GM23248 (cell line): Measurements from ENCODE around the gene ELMO1. TPM values are rescaled to one million over a fixed set of nuclear protein-coding genes. Genes with fewer than 3 reads are reported as not detected.

Experiments used
- DNase-seq: peaks from one replicate; pipeline ENCODE4 v3.0.0-alpha.2; 2015
- H2AFZ ChIP-seq: fragments of 200-600 bp; sonication (generic); 2 replicates; pipeline ENCODE4 v1.6.1; 2016; ENCODE audit warnings: antibody characterized with exemption
- H3F3A ChIP-seq: fragments of 200-600 bp; sonication (generic); 2 replicates; pipeline ENCODE4 v1.6.1; 2016; ENCODE audit warnings: mild to moderate bottlenecking, antibody characterized with exemption, mixed run types; ENCODE audit not compliant: insufficient read depth
- H3K27ac ChIP-seq: fragments of 200-600 bp; sonication (generic); 2 replicates; pipeline ENCODE4 v1.5.1; 2016; ENCODE audit warnings: mild to moderate bottlenecking
- H3K27me3 ChIP-seq: fragments of 200-600 bp; sonication (generic); replicated peaks from 2 replicates; pipeline ENCODE4 v1.6.1; 2016; ENCODE audit warnings: mild to moderate bottlenecking; ENCODE audit not compliant: insufficient read depth
- H3K36me3 ChIP-seq: fragments of 200-600 bp; sonication (generic); 2 replicates; pipeline ENCODE4 v1.6.1; 2016; ENCODE audit warnings: low read depth, mild to moderate bottlenecking
- H3K4me1 ChIP-seq: fragments of 200-600 bp; sonication (generic); 2 replicates; pipeline ENCODE4 v1.6.1; 2016; ENCODE audit warnings: mild to moderate bottlenecking; ENCODE audit not compliant: insufficient read depth
- H3K4me2 ChIP-seq: fragments of 200-600 bp; sonication (generic); one replicate; pipeline ENCODE4 v1.6.1; 2016; ENCODE audit warnings: mild to moderate bottlenecking; ENCODE audit not compliant: unreplicated experiment
- H3K4me3 ChIP-seq: fragments of 200-600 bp; sonication (generic); 2 replicates; pipeline ENCODE4 v1.5.1; 2016; ENCODE audit warnings: mild to moderate bottlenecking
- H3K79me2 ChIP-seq: fragments of 200-600 bp; sonication (generic); 2 replicates; pipeline ENCODE4 v1.6.1; 2016; ENCODE audit warnings: mild to moderate bottlenecking; ENCODE audit not compliant: insufficient read depth
- H3K9ac ChIP-seq: fragments of 200-600 bp; sonication (generic); 2 replicates; pipeline ENCODE4 v1.6.1; 2016; ENCODE audit warnings: mild to moderate bottlenecking
- H3K9me2 ChIP-seq: fragments of 200-600 bp; sonication (generic); 2 replicates; pipeline ENCODE4 v1.6.1; 2016; ENCODE audit warnings: mixed run types, mild to moderate bottlenecking, moderate library complexity; ENCODE audit not compliant: insufficient read depth
- H3K9me3 ChIP-seq: fragments of 200-600 bp; sonication (generic); one replicate; pipeline ENCODE4 v1.6.1; 2017; ENCODE audit warnings: low read depth
- H4K20me1 ChIP-seq: fragments of 200-600 bp; sonication (generic); 2 replicates; pipeline ENCODE4 v1.6.0; 2016; ENCODE audit not compliant: insufficient read depth
- EZH2 ChIP-seq: fragments of 200-600 bp; sonication (generic); IDR thresholded peaks from 2 replicates; pipeline ENCODE4 v1.6.1; 2018; ENCODE audit warnings: antibody characterized with exemption, mild to moderate bottlenecking; ENCODE audit not compliant: insufficient read depth, poor library complexity, severe bottlenecking
- EZH2phosphoT487 ChIP-seq: fragments of 200-600 bp; sonication (generic); IDR thresholded peaks from 2 replicates; pipeline ENCODE4 v1.6.1; 2018; ENCODE audit warnings: antibody characterized with exemption, moderate library complexity, mild to moderate bottlenecking, low read depth; ENCODE audit not compliant: insufficient read depth
- WGBS, 2 experiments: methylation state at CpG; one replicate each; pipeline ENCODE4 v1.1.6; 2015 to 2017; ENCODE audit warnings: low lambda C conversion rate in 2 of 2, low coverage in 1 of 2; ENCODE audit errors: missing lambda C conversion rate in 2 of 2; 5-methylcytosine and 5-hydroxymethylcytosine counted together
- in situ Hi-C: fragments of 300-500 bp; cut with MboI; formaldehyde crosslinking; loops from 2 replicates; pipeline ENCODE4 v1.15.0; 2020
- polyA plus RNA-seq: library from polyadenylated mRNA; unstranded; fragments of >200 nt; fragmentation: Nextera tagmentation; extraction: Ambion mirVana; gene quantifications from 2 replicates; pipeline ENCODE4 v1.2.1, GENCODE V29; 2016
- total RNA-seq: library from RNA; depleted of rRNA; stranded (reverse); fragments of >200 nt; shearing (Covaris generic); gene quantifications from 2 replicates; pipeline ENCODE4 v1.2.3, GENCODE V29; 2014

ELMO1 gene
- total and polyA plus RNA-seq, 2 experiments from 2014 or later, result not detected

DNA sequence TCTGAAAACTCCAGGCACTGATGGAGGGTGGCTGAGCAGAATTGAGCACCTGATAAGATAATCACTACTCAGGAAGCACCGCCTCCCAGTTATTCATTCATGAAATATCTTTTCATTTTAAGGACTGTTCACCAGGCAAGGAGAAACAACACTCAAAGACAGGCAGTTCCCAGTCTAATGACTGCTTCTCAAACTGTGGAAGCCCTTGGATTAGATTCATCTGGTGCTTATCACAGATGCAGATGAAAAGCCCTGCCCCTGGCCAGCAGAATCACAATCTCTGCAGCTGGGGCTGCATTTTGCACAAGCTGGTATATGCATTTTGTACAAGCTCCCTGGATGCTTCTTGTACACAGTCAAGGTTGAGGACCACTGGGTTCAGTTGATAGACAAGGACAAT, 109.7 kb downstream of the ELMO1 start:
- in situ Hi-C loops, result no loop called here
- TF ChIP-seq EZH2, result no peak
- no peak for TF ChIP-seq EZH2phosphoT487
- 25 to 44% methylated on average over 1 of the region's 1 CpG for WGBS, 2 experiments
- Histone ChIP-seq H3K9me2 (no peaks in the 10 kb centered on the region), H3K27me3 (no peaks in the 10 kb centered on the region), H3K4me1 (no peaks in the 10 kb centered on the region), H3K36me3 (no peaks in the 10 kb centered on the region), H3F3A (no peaks in the 10 kb centered on the region), H3K79me2 (no peaks in the 10 kb centered on the region), H3K27ac (no peak overlapping the region), H3K4me3 (no peak overlapping the region), H3K9me3 (no peaks in the 10 kb centered on the region), H3K4me2 (no peak overlapping the region), H3K9ac (no peak overlapping the region), H2AFZ (no peak overlapping the region), H4K20me1 (no peaks in the 10 kb centered on the region)
- DNase-seq, result no peak

DNA sequence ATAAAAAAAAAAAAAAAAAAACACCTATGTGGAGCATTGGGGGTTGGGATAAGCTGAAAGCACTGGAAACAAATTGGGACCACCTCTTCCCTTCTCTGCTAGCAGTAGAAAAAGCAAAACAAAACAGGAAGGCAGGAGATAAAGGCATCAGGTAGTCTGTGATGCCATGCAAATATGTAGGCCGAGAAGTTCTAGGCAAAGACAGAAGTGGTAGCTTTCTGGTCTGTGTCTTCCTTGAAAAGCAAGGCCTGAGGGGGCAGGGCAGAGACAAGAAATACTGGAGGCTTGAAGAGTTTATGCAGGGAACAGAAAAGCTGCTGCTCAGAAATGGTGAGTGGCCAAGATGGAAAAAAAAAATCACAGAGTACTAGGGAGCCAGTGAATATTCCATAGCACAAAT, 111.1 kb downstream of the ELMO1 start:
- no peak for DNase-seq
- Histone ChIP-seq H3K9me2 (no peaks in the 10 kb centered on the region), H3K79me2 (no peaks in the 10 kb centered on the region), H3K4me1 (no peaks in the 10 kb centered on the region), H3K4me2 (no peak overlapping the region), H3K27ac (no peak overlapping the region), H3K9ac (no peak overlapping the region), H4K20me1 (no peaks in the 10 kb centered on the region), H3K36me3 (no peaks in the 10 kb centered on the region), H3F3A (no peaks in the 10 kb centered on the region), H2AFZ (no peak overlapping the region), H3K9me3 (no peaks in the 10 kb centered on the region), H3K27me3 (no peaks in the 10 kb centered on the region), H3K4me3 (no peak overlapping the region)
- in situ Hi-C loops, result no loop called here
- TF ChIP-seq EZH2, result no peak
- TF ChIP-seq EZH2phosphoT487, result no peak
- 87 to 96% methylated on average over 1 of the region's 1 CpG for WGBS, 2 experiments

DNA sequence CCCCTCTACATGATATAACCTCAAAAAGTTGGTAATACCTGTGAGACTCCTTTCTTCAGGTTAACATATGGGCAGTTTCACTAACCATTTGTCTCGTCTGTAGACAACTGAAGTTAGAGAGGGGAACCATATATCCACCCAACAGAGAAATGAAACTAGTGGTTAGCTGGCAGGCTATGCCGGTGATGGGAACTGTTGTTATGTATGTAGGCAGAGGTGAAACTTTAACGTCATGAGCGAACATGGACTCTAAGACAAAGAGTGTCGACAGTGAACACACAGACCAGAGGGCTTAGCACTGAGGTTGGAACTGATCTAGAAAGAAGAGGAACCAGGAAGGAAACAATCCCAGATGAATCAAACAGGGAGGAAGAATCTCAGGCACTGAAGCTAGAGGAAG, 112.4 kb downstream of the ELMO1 start:
- in situ Hi-C loops, result no loop called here
- no peak overlapping the region for H3K4me2 ChIP-seq
- no peak overlapping the region for H2AFZ ChIP-seq
- H4K20me1 ChIP-seq, result no peaks in the 10 kb centered on the region
- DNase-seq, result no peak
- H3K27me3 ChIP-seq, result no peaks in the 10 kb centered on the region
- H3K9me3 ChIP-seq, result no peaks in the 10 kb centered on the region
- H3K27ac ChIP-seq, result no peak overlapping the region
- H3F3A ChIP-seq, result no peaks in the 10 kb centered on the region
- 69 to 70% methylated on average over 5 of the region's 5 CpGs for WGBS, 2 experiments
- no peak overlapping the region for H3K9ac ChIP-seq
- H3K4me1 ChIP-seq, result no peaks in the 10 kb centered on the region
- no peak for TF ChIP-seq EZH2
- H3K4me3 ChIP-seq, result no peak overlapping the region
- H3K36me3 ChIP-seq, result no peaks in the 10 kb centered on the region
- H3K79me2 ChIP-seq, result no peaks in the 10 kb centered on the region
- H3K9me2 ChIP-seq, result no peaks in the 10 kb centered on the region

DNA sequence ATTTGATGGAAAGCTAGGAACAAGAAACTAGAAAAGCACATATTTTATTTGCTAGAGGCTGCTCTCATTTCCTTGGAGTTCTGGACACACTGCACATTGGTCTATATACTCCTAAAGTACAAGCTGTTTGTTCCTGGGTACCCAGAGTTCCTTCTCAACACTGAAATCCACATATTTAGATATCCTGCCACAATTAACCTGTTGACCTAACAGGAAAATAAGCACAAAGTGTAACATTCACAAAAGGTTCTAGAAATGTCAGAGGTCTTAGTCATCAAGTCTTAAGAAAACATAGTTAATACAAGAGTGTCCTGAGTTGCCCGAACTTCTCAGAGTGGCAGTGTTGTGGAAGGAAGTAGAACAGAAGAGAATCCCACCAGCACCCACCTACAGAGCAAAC, 115.6 kb downstream of the ELMO1 start:
- no peak overlapping the region for H3K4me2 ChIP-seq
- H3K27me3 ChIP-seq, result no peaks in the 10 kb centered on the region
- no peak overlapping the region for H3K27ac ChIP-seq
- no peak for DNase-seq
- 25 to 52% methylated on average over 1 of the region's 1 CpG for WGBS, 2 experiments
- no peaks in the 10 kb centered on the region for H4K20me1 ChIP-seq
- H3F3A ChIP-seq, result no peaks in the 10 kb centered on the region
- H3K4me1 ChIP-seq, result no peaks in the 10 kb centered on the region
- no peak overlapping the region for H2AFZ ChIP-seq
- no peak overlapping the region for H3K9ac ChIP-seq
- H3K79me2 ChIP-seq, result no peaks in the 10 kb centered on the region
- no peaks in the 10 kb centered on the region for H3K36me3 ChIP-seq
- H3K9me3 ChIP-seq, result no peaks in the 10 kb centered on the region
- no peak for TF ChIP-seq EZH2phosphoT487
- TF ChIP-seq EZH2, result no peak
- in situ Hi-C loops, result no loop called here
- H3K9me2 ChIP-seq, result no peaks in the 10 kb centered on the region
- H3K4me3 ChIP-seq, result no peak overlapping the region
